Astrocyte of the spinal cord (primary cell): ENCODE measurements around the gene PLD4.

Experiments
- DNase-seq: peaks from one replicate; pipeline ENCODE4 v3.0.0; 2011; ENCODE audit warnings: low read depth, low spot score
- H3K4me3 ChIP-seq: 2 replicates; pipeline ENCODE4 v1.5.1; 2011; ENCODE audit warnings: low read depth, mild to moderate bottlenecking, low read length, moderate library complexity
- CTCF ChIP-seq: IDR thresholded peaks from 2 replicates; pipeline ENCODE4 v1.5.1; 2012; ENCODE audit warnings: low read depth, mild to moderate bottlenecking, low read length, inconsistent platforms
- in situ Hi-C: cut with HindIII; loops from 2 replicates; pipeline ENCODE4 v1.10.0; 2017; ENCODE audit warnings: low sequenced_read_pairs

PLD4 gene

GRCh38 chr14:104928391-104929133 is 3.9 kb downstream of the PLD4 start:
- no peak for TF ChIP-seq CTCF

GRCh38 chr14:104929268-104930230 is 4.9 kb downstream of the PLD4 start:
- TF ChIP-seq CTCF: no peak
- no peak overlapping the region for H3K4me3 ChIP-seq
- in situ Hi-C loops: no loop called here
- DNase-seq: no peak

More at GRCh38 chr14:104928391-104929133, 3.9 kb downstream of the PLD4 start:
- in situ Hi-C loops: no loop called here
- no peak overlapping the region for H3K4me3 ChIP-seq
- DNase-seq: no peak

- H3K4me3 ChIP-seq: no peak overlapping the region
- TF ChIP-seq CTCF: no peak
- no peak for DNase-seq
- in situ Hi-C loops: no loop called here
Observed at GRCh38 chr14:104930526-104931303, 6.0 kb downstream of the PLD4 start.

GRCh38 chr14:104931304-104931770 is 6.7 kb downstream of the PLD4 start:
- no peak for DNase-seq
- H3K4me3 ChIP-seq: no peak overlapping the region
- no peak for TF ChIP-seq CTCF
- in situ Hi-C loops: no loop called here

- in situ Hi-C loops: no loop called here
- no peak for TF ChIP-seq CTCF
- no peak for DNase-seq
- no peak overlapping the region for H3K4me3 ChIP-seq
Observed at GRCh38 chr14:104931771-104932675, 7.3 kb downstream of the PLD4 start.
